T1000 (cell line): Measurements from ENCODE around the gene FLVCR1.
"Not testable (repeated sequence)": the region's sequence is repeated elsewhere in the genome, so short reads cannot be mapped to it uniquely, and the experiment has no call there.

Experiments
- DNase-seq: peaks from one replicate; lab custom pipeline; 2025; ENCODE audit warnings: mixed read lengths; lab: John Stamatoyannopoulos, UW

FLVCR1 gene

DNA sequence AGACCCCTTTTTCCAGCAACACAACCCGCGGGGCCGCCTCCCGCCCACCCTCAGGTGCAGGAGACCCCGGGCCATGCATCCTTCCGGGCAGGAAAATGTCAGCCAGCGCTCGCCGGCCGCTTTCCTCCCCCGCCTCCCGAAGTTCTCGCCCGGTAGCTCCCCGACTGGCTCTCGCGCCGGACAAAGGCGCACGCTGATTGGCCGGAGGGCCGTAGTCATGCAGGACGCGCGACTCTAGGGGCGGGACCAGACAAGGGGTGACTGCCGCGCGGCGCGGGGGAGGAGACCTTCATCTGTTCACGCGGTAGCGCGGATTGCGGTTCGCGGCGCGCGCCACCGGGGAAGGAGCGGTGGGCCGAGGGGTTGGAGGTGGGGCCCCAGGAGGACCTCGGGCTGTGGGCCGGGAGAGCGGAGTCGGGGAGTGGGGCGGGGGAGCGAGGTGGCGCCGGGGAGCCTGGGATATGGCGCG is at the start of gene FLVCR1:
TSS of gene FLVCR1 (plus strand) at position 284 of the 469 bp plus-strand sequence. CDS start at position 462, 178 bp downstream.
- peak; percentile 90 for DNase-seq

DNA sequence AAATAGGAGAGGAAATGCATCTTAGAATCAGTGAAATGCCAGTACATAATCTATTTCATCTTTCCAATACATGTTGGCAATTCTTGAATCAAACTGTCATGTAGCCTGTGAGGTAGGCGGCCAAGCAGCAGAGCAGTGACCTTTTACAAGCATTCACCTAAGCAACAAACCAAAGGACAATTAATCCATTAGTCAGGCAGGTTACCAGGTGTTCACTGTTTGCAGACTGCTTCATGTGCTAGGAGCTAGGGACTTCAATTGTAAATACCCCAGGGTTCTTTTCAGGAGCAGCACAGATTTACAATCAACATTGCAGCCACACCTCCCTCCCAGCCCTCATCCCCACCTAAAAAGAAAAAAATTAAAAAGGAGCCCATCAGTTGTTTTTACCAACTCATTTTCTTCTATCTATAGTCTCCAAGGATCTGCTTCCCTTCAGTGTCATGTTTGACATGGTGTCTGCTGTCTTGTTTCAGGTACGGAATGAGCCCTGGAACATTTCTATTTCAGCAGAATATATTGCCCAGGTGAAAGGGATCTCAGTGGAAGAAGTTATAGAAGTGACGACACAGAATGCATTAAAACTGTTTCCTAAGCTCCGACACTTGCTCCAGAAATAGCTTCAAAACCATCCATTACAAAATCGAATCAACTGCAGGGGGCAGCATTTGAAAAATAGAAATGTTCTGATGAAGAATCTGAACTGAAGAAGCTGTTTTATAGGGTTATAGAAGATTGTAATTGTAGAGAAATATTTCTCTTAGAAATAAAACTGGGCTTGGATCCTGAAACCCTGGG is 43.3 kb upstream of the FLVCR1 start:
- DNase-seq, result no peak

DNA sequence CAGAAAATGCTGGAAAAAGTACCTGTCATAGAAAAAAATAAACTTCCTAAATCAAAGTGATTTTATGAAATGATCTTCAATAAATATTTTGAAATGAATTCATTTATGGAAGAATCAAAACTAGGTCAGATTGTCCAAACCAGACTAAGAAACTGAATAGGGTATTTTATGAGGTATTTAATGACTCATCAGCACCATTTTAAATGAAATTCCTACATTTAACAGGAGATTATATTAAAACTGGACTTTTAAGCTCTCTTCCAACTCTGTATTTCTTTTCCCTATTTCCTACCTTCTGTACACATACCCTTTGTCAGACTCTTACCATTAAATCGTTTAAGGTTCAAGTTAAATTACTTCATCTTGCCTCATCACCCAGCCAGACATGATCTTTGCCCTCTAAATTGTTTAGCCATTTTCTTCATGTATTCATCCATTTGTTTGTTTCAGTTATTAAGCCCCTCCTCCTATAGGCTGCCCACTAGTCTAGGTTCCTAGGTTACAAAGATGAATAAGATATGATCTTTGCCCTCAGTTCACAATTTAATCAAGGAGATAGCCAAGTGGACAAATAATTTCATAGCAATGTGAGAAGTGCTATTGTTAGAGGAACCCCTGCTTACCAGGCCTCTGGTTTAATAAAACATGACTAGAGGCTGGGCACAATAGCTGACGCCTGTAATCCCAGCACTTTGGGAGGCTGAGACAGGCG is 41.4 kb upstream of the FLVCR1 start:
- no peak for DNase-seq

DNA sequence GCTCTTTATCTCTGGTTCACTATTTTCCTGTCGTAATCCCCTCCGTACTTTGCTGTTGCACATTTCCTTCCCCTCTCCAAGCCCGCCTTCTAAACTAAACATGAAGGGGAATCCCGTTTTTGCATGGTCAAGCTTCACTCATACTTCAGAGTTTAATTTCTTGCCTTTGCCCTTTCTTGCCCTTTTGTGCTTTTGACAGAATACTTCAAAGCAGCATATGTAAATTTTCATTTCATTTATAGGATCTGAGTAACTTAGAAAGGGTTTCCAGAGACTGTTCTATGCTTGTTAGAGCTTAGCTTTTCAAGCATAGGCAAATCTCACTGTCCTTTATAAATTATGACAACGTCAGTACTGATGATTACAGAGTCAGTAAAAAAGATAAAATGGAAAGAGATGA is 38.3 kb upstream of the FLVCR1 start:
- DNase-seq, result no peak

DNA sequence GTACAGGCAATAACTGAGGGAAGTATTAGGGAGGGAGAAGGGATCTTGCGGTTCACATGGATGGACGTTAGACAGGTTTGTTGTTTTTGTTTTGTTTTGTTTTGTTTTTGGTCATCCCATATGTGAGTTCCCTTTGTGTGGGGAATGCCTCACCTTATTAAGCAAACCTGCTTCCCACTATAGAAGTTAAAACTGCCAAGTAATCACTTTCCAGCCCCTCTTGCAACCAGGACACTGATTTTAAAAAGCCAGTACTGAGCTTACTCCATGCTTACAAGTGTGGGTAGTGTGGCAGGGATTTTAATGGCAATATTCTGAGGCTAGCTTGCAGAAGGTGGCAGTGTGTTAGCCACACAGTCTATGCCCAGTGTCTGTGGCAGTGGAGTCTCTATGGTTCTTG is 37.1 kb upstream of the FLVCR1 start:
- no peak for DNase-seq

DNA sequence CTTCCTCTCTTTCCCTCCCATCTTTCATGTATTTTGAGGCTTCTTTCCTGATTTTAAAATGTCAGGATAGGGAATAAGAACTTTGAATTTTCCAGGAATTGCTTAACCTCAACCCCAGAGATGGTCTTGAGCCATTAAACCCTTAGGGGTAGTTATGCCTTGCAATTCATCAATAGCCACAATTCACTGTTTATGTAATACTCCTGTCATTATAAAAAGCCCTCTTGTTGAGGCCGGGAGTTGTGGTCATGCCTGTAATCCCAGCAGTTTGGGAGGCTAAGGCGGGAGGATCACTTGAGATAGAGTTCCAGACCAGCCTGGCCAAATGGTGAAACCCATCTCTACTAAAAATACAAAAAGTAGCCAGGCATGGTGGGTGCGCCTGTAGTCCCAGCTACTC is 35.1 kb upstream of the FLVCR1 start:
- DNase-seq, result no peak

DNA sequence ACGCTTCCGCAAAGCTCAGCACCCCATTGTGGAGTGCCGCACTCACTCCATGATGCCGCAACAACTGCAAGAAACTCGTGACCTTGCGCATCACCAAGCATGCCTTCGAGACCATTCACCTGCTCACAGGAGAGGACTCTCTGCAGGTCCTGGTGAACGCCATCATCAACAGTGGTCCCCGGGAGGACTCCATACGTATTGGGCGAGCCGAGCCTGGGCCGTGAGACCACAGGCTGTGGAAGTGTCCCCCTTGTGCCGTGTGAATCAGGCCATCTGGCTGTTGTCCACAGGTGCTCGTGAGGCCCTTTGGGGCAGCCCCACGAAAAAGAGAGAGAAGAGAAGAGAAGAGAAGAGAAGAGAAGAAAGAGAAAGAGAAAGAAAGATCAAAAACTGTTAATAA is 33.9 kb upstream of the FLVCR1 start:
- DNase-seq, result no peak

DNA sequence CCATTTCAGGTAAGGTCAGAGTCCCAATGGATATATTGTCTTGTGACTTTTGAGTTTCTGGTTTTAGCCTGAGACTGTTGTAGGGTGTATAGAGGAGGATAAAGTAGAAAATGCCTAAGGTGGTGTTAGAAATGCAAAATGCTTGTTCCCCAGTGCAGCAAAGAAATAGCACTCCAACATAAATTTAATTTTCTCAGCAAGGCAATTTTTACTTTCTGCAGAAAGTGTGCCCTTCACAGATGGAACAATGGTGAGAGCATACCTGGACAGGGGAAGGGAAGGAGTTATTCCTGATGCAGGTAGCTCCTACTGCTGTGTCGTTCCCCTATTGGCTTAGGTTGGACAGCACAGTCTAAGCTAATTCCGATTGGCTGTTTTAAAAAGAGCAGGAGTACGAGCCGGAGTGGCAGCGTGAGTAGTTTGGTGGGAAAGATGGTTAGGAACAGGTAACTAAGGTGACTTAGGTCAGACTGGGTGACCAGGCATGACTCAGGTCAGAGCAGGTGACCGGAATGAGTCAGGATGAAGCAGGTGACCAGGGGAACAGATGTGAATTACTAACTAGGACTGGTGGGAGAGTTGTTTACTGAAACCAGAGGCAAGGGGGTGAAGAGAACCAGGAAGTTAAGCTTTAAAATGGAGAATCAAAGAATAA is 32.1 kb upstream of the FLVCR1 start:
- DNase-seq, result no peak

DNA sequence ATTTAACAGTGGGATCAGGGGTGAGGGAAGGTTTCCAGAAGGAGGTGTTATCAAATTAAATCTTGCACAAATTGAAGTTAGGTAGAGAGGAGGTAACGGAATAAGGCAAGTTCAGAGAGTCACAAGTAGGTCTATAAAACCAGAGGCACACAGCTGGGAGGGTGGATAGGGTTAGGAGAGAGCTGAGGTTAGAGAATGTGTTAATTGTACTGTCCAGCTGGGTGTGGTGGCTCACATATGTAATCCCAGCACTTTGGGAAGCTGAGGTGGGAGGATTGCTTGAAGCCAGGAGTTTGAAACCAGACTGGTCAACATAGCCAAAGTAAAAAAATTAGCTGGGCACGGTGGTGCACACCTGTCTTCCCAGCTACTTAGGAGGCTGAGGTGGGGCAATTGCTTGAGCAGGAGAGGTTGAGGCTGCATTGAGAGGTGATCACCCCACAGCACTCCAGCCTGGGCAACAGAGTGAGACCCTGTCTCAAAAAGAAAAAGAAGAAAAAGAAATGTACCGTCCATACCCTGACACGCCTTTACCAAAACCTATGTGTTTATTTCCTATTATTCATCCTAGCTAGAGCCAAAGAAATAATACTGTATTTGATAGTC is 30.8 kb upstream of the FLVCR1 start:
- no peak for DNase-seq

DNA sequence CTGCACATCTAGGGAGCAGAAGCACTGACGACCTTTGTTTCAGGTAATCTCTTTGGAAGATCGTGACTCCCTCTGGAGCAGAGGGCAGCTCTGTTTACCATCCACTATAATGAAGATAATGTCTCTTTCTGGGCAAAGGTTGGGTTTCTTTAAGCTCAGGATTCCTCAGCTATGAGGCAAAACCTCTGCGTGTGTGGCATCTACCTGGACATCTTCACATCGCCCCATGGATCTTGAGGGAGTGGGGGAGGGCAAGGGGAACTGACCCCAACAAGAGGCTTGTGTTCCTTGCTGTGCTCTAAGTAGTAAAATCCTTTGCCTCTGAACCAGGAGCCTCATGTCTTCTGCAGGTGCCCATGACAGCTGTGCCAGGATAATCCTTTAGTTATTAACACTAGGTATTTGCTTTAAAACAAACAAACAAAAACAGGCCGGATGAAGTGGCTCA is 30.2 kb upstream of the FLVCR1 start:
- DNase-seq, result no peak

DNA sequence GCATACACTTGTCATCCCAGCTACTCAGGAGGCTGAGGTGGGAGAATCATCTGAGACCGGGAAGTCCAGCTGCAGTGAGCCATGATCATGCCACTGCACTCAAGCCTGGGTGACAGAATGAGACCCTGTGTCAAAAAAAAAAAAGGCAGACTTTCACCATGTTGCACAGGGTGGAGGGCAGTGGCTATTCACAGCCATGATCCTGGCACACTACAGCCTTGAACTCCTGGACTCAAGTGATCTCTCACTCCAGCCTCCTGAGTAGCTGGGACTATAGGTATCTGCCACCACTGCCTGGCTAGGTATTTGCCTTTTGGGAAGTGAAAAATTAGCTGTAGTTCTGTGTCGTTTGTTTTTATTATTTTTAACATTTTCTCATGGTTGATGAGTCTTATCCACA is 29.7 kb upstream of the FLVCR1 start:
- DNase-seq, result no peak

DNA sequence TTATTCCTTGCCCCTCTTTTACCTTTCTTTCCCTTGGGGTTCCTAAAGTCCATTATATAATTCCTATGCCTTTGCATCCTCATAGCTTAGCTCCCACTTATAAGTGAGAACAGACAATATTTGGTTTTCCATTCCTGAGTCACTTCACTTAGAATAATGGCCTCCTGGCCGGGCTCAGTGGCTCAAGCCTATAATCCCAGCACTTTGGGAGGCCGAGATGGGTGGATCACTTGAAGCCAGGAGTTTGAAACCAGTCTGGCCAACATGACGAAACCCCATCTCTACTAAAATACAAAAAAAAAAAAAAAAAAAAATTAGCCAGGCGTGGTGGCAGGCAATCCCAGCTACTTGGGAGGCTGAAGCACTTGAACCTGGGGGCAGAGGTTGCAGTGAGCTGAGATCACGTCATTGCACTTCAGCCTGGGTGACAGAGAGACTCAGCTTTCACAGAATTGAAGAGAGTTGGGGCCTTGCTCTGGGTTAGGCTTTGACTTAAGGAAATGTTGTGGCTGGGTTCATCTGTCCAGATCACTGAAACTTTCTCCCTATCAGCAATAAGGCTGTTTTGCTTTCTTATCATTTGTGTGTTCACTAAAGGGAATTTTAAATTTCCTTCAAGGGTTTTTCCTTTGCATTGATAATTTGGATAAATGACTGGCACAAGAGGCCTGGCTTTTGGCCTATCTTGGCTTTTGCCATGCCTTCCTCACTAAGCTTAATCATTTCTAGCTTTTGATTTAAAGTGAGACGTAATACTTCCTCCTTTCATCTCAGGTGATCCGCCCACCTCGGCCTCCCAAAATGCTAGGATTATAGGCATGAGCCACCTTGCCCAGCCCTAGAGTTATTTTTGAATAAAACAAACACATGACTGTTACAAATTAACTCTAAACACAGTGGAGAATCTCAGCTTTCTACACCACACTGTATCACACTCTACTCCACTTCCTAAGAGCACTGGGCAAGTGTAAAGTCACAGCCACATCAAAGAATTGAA is 24.6 kb upstream of the FLVCR1 start:
- DNase-seq, result not testable (repeated sequence)

DNA sequence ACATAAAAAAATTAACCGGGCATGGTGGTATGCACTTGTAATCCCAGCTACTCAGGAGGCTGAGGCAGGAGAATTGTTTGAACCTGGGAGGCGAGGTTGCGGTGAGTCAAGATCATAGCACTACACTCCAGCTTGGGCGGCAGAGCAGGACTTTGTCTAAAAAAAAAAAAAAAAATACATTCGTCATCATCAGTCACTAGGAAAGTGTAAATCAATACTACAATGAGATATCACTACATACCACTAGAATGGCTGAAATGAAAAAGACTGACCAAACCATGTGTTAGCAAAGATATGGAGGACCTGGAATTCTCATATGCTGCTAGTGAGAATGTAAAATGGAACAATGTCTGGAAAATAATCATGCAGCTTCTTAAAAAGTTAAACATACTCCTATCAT is 19.9 kb upstream of the FLVCR1 start:
- DNase-seq, result no peak

DNA sequence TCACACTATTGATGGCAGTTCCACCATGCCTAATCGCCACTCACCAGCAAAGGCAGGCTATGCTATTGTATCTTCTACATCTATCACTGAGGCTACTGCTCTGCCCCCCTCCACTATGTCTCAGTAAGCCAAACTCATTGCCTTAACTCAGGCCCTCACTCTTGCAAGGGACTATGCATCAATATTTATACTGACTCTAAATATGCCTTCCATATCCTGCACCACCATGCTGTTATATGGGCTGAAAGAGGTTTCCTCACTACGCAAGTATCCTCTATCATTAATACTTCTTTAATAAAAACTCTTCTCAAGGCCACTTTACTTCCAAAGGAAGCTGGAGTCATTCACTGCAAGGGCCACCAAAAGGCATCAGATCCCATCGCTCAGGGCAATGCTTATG is 13.6 kb upstream of the FLVCR1 start:
- DNase-seq, result not testable (repeated sequence)

DNA sequence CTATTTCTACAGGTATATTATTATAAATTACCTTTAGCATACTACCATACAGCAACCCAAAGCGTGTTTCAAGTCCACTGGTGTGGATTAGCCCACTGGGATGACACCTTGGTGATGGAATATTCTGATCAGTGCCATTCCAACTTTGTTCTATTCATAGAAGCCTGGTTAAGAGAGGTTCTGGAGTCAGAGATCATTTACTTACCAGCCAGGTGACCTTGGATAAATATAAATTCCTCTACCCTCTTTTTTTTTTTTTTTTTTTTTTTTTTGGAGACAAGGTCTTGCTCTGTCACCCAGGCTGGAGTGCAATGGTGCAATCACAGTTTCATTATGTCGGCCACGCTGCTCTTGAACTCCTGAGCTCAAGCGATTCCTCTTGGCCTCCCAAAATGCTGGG is 10.5 kb upstream of the FLVCR1 start, which contains the start of gene SPATA45:
TSS of gene SPATA45 (minus strand) at position 101 of the 400 bp plus-strand sequence. CDS start 11,500 bp downstream, outside the sequence.
- no peak for DNase-seq

DNA sequence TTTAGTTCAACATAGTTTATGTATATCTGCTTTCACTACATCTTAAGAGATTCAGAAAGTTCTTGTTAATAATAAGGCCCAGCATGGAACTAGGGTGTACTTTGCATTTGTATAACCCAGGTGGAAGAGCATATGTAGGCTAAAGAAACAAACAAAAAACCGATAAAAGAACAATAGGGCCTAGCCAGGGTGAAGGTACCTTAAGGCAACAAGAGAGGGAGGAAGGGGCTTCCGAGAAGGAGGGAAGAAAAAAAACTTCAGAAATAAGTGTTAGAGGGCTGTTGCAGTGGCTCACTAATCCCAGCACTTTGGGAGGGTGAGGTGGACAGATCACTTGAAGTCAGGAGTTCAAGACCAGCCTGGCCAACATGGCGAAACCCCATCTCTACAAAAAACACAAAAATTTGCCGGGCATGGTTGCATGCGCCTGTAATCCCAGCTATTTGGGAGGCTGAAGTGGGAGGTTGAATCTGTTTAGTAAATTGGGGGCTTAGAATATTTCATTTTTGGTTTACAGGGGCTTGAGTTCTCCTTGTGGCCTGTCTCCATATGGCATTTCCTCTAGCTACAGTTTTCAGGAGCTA is 5.9 kb upstream of the FLVCR1 start:
- no peak for DNase-seq

DNA sequence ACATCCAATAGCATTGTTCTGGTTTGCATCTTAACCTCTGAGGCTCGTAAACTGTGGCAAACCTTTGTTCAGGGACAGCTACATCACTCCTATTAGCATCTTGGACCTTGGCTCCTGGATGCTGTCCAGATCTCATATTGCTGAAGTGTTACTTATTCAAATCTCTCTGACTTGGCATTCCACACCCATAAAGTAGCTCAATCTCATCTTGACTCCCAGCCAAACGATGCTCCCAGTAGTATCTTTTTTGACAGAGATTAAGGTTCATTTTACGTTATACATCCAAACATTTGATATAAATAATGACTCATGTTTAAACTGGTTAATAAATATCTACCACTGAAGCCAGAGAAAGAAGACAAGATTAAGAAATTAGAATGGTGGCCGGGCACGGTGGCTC is 4.4 kb upstream of the FLVCR1 start:
- no peak for DNase-seq

DNA sequence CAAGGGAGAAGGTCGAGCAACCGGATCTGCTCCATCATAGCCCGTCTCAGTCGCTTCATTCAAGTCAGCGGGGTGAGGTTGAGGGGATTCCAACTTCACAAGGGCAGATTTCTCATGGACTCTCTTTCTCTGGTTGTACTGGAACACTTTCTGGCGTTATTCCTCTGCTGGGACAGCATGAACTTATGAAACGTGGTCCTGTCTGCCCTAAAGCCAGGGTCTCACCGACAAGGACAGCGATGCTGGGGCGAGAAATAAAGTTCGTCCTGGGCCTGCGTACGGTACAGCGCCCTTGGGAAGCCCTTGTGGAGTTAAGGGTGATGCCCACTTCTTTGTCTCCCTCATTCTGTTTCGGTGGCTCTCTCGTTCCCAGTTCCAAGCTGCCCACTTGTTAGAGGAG is 1.3 kb upstream of the FLVCR1 start:
- no peak for DNase-seq

DNA sequence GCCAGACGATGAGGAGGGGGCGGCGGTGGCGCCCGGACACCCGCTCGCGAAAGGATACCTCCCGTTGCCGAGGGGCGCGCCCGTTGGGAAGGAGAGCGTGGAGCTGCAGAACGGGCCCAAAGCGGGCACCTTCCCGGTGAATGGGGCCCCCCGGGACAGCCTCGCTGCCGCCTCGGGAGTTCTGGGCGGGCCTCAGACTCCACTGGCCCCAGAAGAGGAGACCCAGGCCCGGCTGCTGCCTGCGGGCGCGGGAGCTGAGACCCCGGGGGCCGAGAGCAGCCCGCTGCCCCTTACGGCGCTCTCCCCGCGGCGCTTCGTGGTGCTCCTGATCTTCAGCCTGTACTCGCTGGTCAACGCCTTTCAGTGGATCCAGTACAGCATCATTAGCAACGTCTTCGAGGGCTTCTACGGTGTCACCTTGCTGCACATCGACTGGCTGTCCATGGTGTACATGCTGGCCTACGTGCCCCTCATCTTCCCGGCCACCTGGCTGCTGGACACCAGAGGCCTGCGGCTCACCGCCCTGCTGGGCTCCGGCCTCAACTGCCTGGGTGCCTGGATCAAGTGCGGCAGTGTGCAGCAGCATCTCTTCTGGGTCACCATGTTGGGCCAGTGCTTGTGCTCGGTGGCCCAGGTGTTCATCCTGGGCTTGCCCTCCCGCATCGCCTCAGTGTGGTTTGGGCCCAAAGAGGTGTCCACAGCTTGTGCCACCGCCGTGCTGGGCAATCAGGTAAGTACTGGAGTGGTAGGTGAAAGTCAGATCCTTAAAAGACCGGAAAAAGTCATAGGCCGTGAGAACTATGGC is 588 bp downstream of the FLVCR1 start:
- no peak for DNase-seq
